Measurements from ENCODE around the gene GALNT2.

Gene GALNT2

DNA sequence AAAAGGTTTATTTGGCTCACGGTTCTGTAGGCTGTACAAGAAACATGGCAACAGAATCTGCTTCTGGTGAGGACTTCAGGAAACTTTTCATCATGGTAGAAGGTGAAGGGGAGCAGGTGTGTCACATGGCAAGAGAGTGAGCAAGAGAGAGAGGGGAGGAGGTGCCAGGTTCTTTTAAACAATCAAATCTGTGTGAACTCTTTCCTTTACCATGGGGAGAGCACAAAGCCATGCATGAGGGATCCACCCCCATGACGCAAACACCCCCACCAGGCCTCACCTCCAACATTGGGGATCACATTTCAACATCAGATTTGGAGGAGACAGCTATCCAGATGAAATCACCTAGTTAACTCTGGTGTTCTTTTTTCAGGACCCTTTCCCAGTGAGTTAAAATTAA, 103.6 kb downstream of the GALNT2 start:
- H3K9ac ChIP-seq (ENCODE audit: low read length): no peak overlapping the region
- H3K18ac ChIP-seq (ENCODE audit: low read length): no peak overlapping the region
- no peak overlapping the region for H3K14ac ChIP-seq (ENCODE audit: low read length)
- no peaks in the 10 kb centered on the region for H3K79me1 ChIP-seq (ENCODE audit: low read length)
- no peak overlapping the region for H4K8ac ChIP-seq (ENCODE audit: low read depth, low read length)
- H3K79me2 ChIP-seq (ENCODE audit: control insufficient read depth, insufficient read depth, low read length, poor library complexity): peaks cover 2% of the 10 kb centered on the region
- no peaks in the 10 kb centered on the region for H3K27me3 ChIP-seq (ENCODE audit: insufficient read depth, low read length)
- no peak overlapping the region for H3K23ac ChIP-seq (ENCODE audit: low read length)
- H2BK120ac ChIP-seq (ENCODE audit: insufficient read depth, low read length, poor library complexity): no peak overlapping the region
- no peak overlapping the region for H2AFZ ChIP-seq (ENCODE audit: insufficient read depth, low read length, poor library complexity)
- no peak overlapping the region for H3K4me3 ChIP-seq (ENCODE audit: low read depth, low read length)
- H3K4ac ChIP-seq (ENCODE audit: low read depth, low read length): no peak overlapping the region
- H4K12ac ChIP-seq (ENCODE audit: low read depth, low read length): no peak overlapping the region
- no peak overlapping the region for H2BK5ac ChIP-seq (ENCODE audit: low read depth, low read length, poor library complexity)
- no peak overlapping the region for H3K27ac ChIP-seq (ENCODE audit: low read depth, low read length)
- H4K91ac ChIP-seq (ENCODE audit: low read depth, low read length): no peak overlapping the region
- H2AK5ac ChIP-seq (ENCODE audit: low read length): no peak overlapping the region
- no peak for DNase-seq
- WGBS (ENCODE audit: extremely low coverage, insufficient coverage, insufficient read length): no CpG with 5 or more reads among the region's 2 CpGs
- no peak overlapping the region for H3K4me2 ChIP-seq (ENCODE audit: low read length)
- no peaks in the 10 kb centered on the region for H3K4me1 ChIP-seq (ENCODE audit: control insufficient read depth in 1 of 2, insufficient read depth in 2 of 2, low read length in 2 of 2)
- no peaks in the 10 kb centered on the region for H3K36me3 ChIP-seq (ENCODE audit: control insufficient read depth in 1 of 2, insufficient read depth in 2 of 2, low read length in 2 of 2)
- H3K9me3 ChIP-seq (ENCODE audit: insufficient read depth, low read depth, low read length): peaks cover 7% of the 10 kb centered on the region
- no peak overlapping the region for H2BK12ac ChIP-seq (ENCODE audit: low read length)

- no peak overlapping the region for H2BK5ac ChIP-seq (ENCODE audit: low read depth, low read length, poor library complexity)
- H3K4me1 ChIP-seq (ENCODE audit: control insufficient read depth in 1 of 2, insufficient read depth in 2 of 2, low read length in 2 of 2): no peaks in the 10 kb centered on the region
- peaks cover 2% of the 10 kb centered on the region for H3K79me2 ChIP-seq (ENCODE audit: control insufficient read depth, insufficient read depth, low read length, poor library complexity)
- no peak overlapping the region for H4K91ac ChIP-seq (ENCODE audit: low read depth, low read length)
- no peak for DNase-seq
- H4K8ac ChIP-seq (ENCODE audit: low read depth, low read length): no peak overlapping the region
- no peak overlapping the region for H3K4me3 ChIP-seq (ENCODE audit: low read depth, low read length)
- H3K9ac ChIP-seq (ENCODE audit: low read length): no peak overlapping the region
- no peak overlapping the region for H3K18ac ChIP-seq (ENCODE audit: low read length)
- no peak overlapping the region for H3K23ac ChIP-seq (ENCODE audit: low read length)
- H2BK120ac ChIP-seq (ENCODE audit: insufficient read depth, low read length, poor library complexity): no peak overlapping the region
- H4K12ac ChIP-seq (ENCODE audit: low read depth, low read length): no peak overlapping the region
- H3K27me3 ChIP-seq (ENCODE audit: insufficient read depth, low read length): no peaks in the 10 kb centered on the region
- H3K79me1 ChIP-seq (ENCODE audit: low read length): no peaks in the 10 kb centered on the region
- peaks cover 7% of the 10 kb centered on the region for H3K9me3 ChIP-seq (ENCODE audit: insufficient read depth, low read depth, low read length)
- H3K4me2 ChIP-seq (ENCODE audit: low read length): no peak overlapping the region
- H2AK5ac ChIP-seq (ENCODE audit: low read length): no peak overlapping the region
- H3K27ac ChIP-seq (ENCODE audit: low read depth, low read length): no peak overlapping the region
- no peak overlapping the region for H3K4ac ChIP-seq (ENCODE audit: low read depth, low read length)
- H3K36me3 ChIP-seq (ENCODE audit: control insufficient read depth in 1 of 2, insufficient read depth in 2 of 2, low read length in 2 of 2): no peaks in the 10 kb centered on the region
- no peak overlapping the region for H3K14ac ChIP-seq (ENCODE audit: low read length)
- no peak overlapping the region for H2BK12ac ChIP-seq (ENCODE audit: low read length)
- no peak overlapping the region for H2AFZ ChIP-seq (ENCODE audit: insufficient read depth, low read length, poor library complexity)
- no CpG with 5 or more reads among the region's 5 CpGs for WGBS (ENCODE audit: extremely low coverage, insufficient coverage, insufficient read length)
Observed at GRCh38 chr1:230171356-230172015, 104.4 kb downstream of the GALNT2 start.

GRCh38 chr1:230172016-230172537, 105.0 kb downstream of the GALNT2 start:
- no peaks in the 10 kb centered on the region for H3K79me1 ChIP-seq (ENCODE audit: low read length)
- no peak overlapping the region for H2AFZ ChIP-seq (ENCODE audit: insufficient read depth, low read length, poor library complexity)
- no peak overlapping the region for H3K4me3 ChIP-seq (ENCODE audit: low read depth, low read length)
- H3K23ac ChIP-seq (ENCODE audit: low read length): no peak overlapping the region
- H3K9me3 ChIP-seq (ENCODE audit: insufficient read depth, low read depth, low read length): peaks cover 6% of the 10 kb centered on the region
- H2BK12ac ChIP-seq (ENCODE audit: low read length): no peak overlapping the region
- no CpG with 5 or more reads among the region's 7 CpGs for WGBS (ENCODE audit: extremely low coverage, insufficient coverage, insufficient read length)
- no peaks in the 10 kb centered on the region for H3K4me1 ChIP-seq (ENCODE audit: control insufficient read depth in 1 of 2, insufficient read depth in 2 of 2, low read length in 2 of 2)
- no peak for DNase-seq
- no peak overlapping the region for H3K14ac ChIP-seq (ENCODE audit: low read length)
- H3K9ac ChIP-seq (ENCODE audit: low read length): no peak overlapping the region
- no peak overlapping the region for H3K27ac ChIP-seq (ENCODE audit: low read depth, low read length)
- no peaks in the 10 kb centered on the region for H3K27me3 ChIP-seq (ENCODE audit: insufficient read depth, low read length)
- H2BK5ac ChIP-seq (ENCODE audit: low read depth, low read length, poor library complexity): no peak overlapping the region
- no peak overlapping the region for H2BK120ac ChIP-seq (ENCODE audit: insufficient read depth, low read length, poor library complexity)
- H4K12ac ChIP-seq (ENCODE audit: low read depth, low read length): no peak overlapping the region
- H2AK5ac ChIP-seq (ENCODE audit: low read length): no peak overlapping the region
- H3K4ac ChIP-seq (ENCODE audit: low read depth, low read length): no peak overlapping the region
- H3K18ac ChIP-seq (ENCODE audit: low read length): no peak overlapping the region
- H3K4me2 ChIP-seq (ENCODE audit: low read length): no peak overlapping the region
- peaks cover 2% of the 10 kb centered on the region for H3K79me2 ChIP-seq (ENCODE audit: control insufficient read depth, insufficient read depth, low read length, poor library complexity)
- no peaks in the 10 kb centered on the region for H3K36me3 ChIP-seq (ENCODE audit: control insufficient read depth in 1 of 2, insufficient read depth in 2 of 2, low read length in 2 of 2)
- H4K8ac ChIP-seq (ENCODE audit: low read depth, low read length): no peak overlapping the region
- H4K91ac ChIP-seq (ENCODE audit: low read depth, low read length): no peak overlapping the region

GRCh38 chr1:230173187-230173975, 106.3 kb downstream of the GALNT2 start:
- Histone ChIP-seq H3K14ac (ENCODE audit: low read length) (no peak overlapping the region), H4K8ac (ENCODE audit: low read depth, low read length) (no peak overlapping the region), H3K23ac (ENCODE audit: low read length) (no peak overlapping the region), H3K27ac (ENCODE audit: low read depth, low read length) (no peak overlapping the region), H2BK5ac (ENCODE audit: low read depth, low read length, poor library complexity) (no peak overlapping the region), H3K4me1 (ENCODE audit: control insufficient read depth in 1 of 2, insufficient read depth in 2 of 2, low read length in 2 of 2) (no peaks in the 10 kb centered on the region), H3K79me2 (ENCODE audit: control insufficient read depth, insufficient read depth, low read length, poor library complexity) (peaks cover 2% of the 10 kb centered on the region), H4K91ac (ENCODE audit: low read depth, low read length) (no peak overlapping the region), H3K27me3 (ENCODE audit: insufficient read depth, low read length) (no peaks in the 10 kb centered on the region), H3K9ac (ENCODE audit: low read length) (no peak overlapping the region), H4K12ac (ENCODE audit: low read depth, low read length) (no peak overlapping the region), H3K4me3 (ENCODE audit: low read depth, low read length) (no peak overlapping the region), H3K36me3 (ENCODE audit: control insufficient read depth in 1 of 2, insufficient read depth in 2 of 2, low read length in 2 of 2) (peaks cover 0 to 2% of the 10 kb centered on the region in 2 experiments), H2AK5ac (ENCODE audit: low read length) (no peak overlapping the region), H2BK12ac (ENCODE audit: low read length) (no peak overlapping the region), H3K9me3 (ENCODE audit: insufficient read depth, low read depth, low read length) (peaks cover 1% of the 10 kb centered on the region), H2AFZ (ENCODE audit: insufficient read depth, low read length, poor library complexity) (no peak overlapping the region), H3K79me1 (ENCODE audit: low read length) (no peaks in the 10 kb centered on the region), H3K4ac (ENCODE audit: low read depth, low read length) (no peak overlapping the region), H3K4me2 (ENCODE audit: low read length) (no peak overlapping the region), H2BK120ac (ENCODE audit: insufficient read depth, low read length, poor library complexity) (no peak overlapping the region), H3K18ac (ENCODE audit: low read length) (no peak overlapping the region)
- WGBS (ENCODE audit: extremely low coverage, insufficient coverage, insufficient read length): no CpG with 5 or more reads among the region's 11 CpGs
- DNase-seq: no peak

Measured in trophoblast cell (in vitro differentiated cells and primary cell).